HepG2 (cell line): ENCODE measurements around the gene ELMOD1. TPM values are rescaled to one million over a fixed set of nuclear protein-coding genes. Genes with fewer than 3 reads are reported as not detected.
A peak's percentile ranks its signal among the peaks of the same experiment; 100 is the strongest.

Experiments
- CREB1 ChIP-seq, 2 experiments: fragments of 450-650 bp in 1 of 2; IDR thresholded peaks; 2 replicates each; pipeline ENCODE4 v1.6.1; 2016 to 2017; ENCODE audit warnings: control low read depth in 1 of 2, mild to moderate bottlenecking in 1 of 2, missing compliant biosample characterization in 1 of 2, missing genetic modification characterization in 1 of 2
- DMTF1 ChIP-seq: sonication (generic); formaldehyde crosslinking; IDR thresholded peaks from 2 replicates; pipeline ENCODE4 v1.4.0; 2020; ENCODE audit warnings: mild to moderate bottlenecking, missing genetic modification reagents
- ELF4 ChIP-seq: sonication (generic); formaldehyde crosslinking; IDR thresholded peaks from 2 replicates; pipeline ENCODE4 v1.5.0; 2020; ENCODE audit warnings: missing genetic modification reagents, mild to moderate bottlenecking, moderate library complexity, borderline replicate concordance
- JUND ChIP-seq: sonication (generic); formaldehyde crosslinking; IDR thresholded peaks from 2 replicates; pipeline ENCODE4 v1.8.0; 2022; ENCODE audit warnings: mild to moderate bottlenecking, missing genetic modification reagents
- MIER2 ChIP-seq: IDR thresholded peaks from 2 replicates; pipeline ENCODE4 v1.6.1; 2016; ENCODE audit warnings: missing biosample characterization, missing genetic modification reagents
- POLR2G ChIP-seq: fragments of 200-400 bp; formaldehyde crosslinking; IDR thresholded peaks from 2 replicates; pipeline ENCODE4 v1.6.1; 2018; ENCODE audit warnings: mild to moderate bottlenecking, low read depth, low read length, moderate library complexity
- SNAPC4 ChIP-seq: sonication (generic); formaldehyde crosslinking; IDR thresholded peaks from 2 replicates; pipeline ENCODE4 v1.4.0; 2020; ENCODE audit warnings: mild to moderate bottlenecking, missing genetic modification reagents
- XRCC5 ChIP-seq: fragments of 200-400 bp; formaldehyde crosslinking; optimal IDR thresholded peaks from 2 replicates; pipeline ENCODE3; 2017; ENCODE audit warnings: mild to moderate bottlenecking, low read length
- ZBTB2 ChIP-seq: sonication (generic); formaldehyde crosslinking; IDR thresholded peaks from 2 replicates; pipeline ENCODE4 v1.8.0; 2022; ENCODE audit warnings: low read depth, missing genetic modification reagents
- ZHX2 ChIP-seq, 2 experiments: sonication (generic) in 1 of 2; formaldehyde crosslinking in 1 of 2; IDR thresholded peaks; 2 replicates each; pipeline versions ENCODE4 v1.6.1 to v1.9.0; 2014 to 2022; ENCODE audit warnings: antibody characterized with exemption in 1 of 2, borderline replicate concordance in 1 of 2, inconsistent platforms in 1 of 2, low read depth in 1 of 2, missing genetic modification reagents in 1 of 2
- ZNF598 ChIP-seq: sonication (generic); formaldehyde crosslinking; IDR thresholded peaks from 2 replicates; pipeline ENCODE4 v1.5.1; 2020; ENCODE audit warnings: mild to moderate bottlenecking, missing genetic modification reagents, borderline replicate concordance
- ZNF709 ChIP-seq: sonication (generic); formaldehyde crosslinking; IDR thresholded peaks from 2 replicates; pipeline ENCODE4 v1.5.0; 2020; ENCODE audit warnings: mild to moderate bottlenecking, missing genetic modification reagents
- polyA plus RNA-seq, 8 experiments: library from polyadenylated mRNA; depleted of rRNA in 3 of 8; stranded (reverse) in 7 of 8; unstranded in 1 of 8; fragments of >200 nt; fragmentation: Illumina TruSeq in 4 of 8; extraction: Trizol in 4 of 8; gene quantifications; 2 replicates each; pipeline versions ENCODE4 v1.2.1 to v1.2.3, GENCODE V29; 2011 to 2016; ENCODE audit warnings: low read depth in 4 of 8, missing spikeins in 1 of 8, mixed read lengths in 1 of 8; ENCODE audit not compliant: insufficient read depth in 1 of 8
- total RNA-seq, 5 experiments: library from RNA; depleted of rRNA; stranded (reverse); fragments of >200 nt; fragmentation: Illumina TruSeq; extraction: Trizol; gene quantifications; 2 replicates each; pipeline ENCODE4 v1.2.3, GENCODE V29; 2016; ENCODE audit warnings: low read depth in 1 of 5

Gene ELMOD1
- total and polyA plus RNA-seq, 2 of the 13 experiments (the other 11 are each of a cell fraction or from before 2014, with no cell fraction given), result not detected

- TF ChIP-seq ZHX2 (IDR thresholded peaks at IDR 0.05; ENCODE audit: low read depth), result 0 out of 2 replicates have a peak, but pooled peaks have one; percentile 25
- TF ChIP-seq ZHX2 (CRISPR knock-in tag; IDR thresholded peaks at IDR 0.05; ENCODE audit: borderline replicate concordance), result no peak
- peak; percentile 59; the same call in 1 of the 2 replicates for TF ChIP-seq SNAPC4 (CRISPR knock-in tag)
- peak; percentile 85 for TF ChIP-seq ZNF598
- TF ChIP-seq ELF4 (CRISPR knock-in tag), result peak; percentile 86; the same call in 1 of the 2 replicates
- 0 out of 2 replicates have a peak, but pooled peaks have one; percentile 25 for TF ChIP-seq MIER2 (CRISPR knock-in tag)
- no peak for TF ChIP-seq CREB1 (IDR thresholded peaks at IDR 0.05)
- peak; percentile 88 for TF ChIP-seq CREB1 (CRISPR knock-in tag; IDR thresholded peaks at IDR 0.05)
- TF ChIP-seq POLR2G, result peak; percentile 82
- TF ChIP-seq XRCC5, result peak; percentile 43
- peak; percentile 56; the same call in 1 of the 2 replicates for TF ChIP-seq ZBTB2
- no peak for TF ChIP-seq DMTF1 (CRISPR knock-in tag)
- TF ChIP-seq JUND (CRISPR knock-in tag), result no peak
- TF ChIP-seq ZNF709 (CRISPR knock-in tag), result peak; percentile 75
Observed at GRCh38 chr11:107565219-107565937, 25.6 kb upstream of the ELMOD1 start, which contains the start of gene ALKBH8 (continued).
